ENCODE data around the gene NELFA. TPM values are rescaled to one million over a fixed set of nuclear protein-coding genes. Genes with fewer than 3 reads are reported as not detected.

Gene NELFA
- total and polyA plus RNA-seq, 10 of the 15 experiments (the other 5 are each of a cell fraction or from before 2014, with no cell fraction given): 0.39 to 38.6 (median 16.7) TPM

DNA sequence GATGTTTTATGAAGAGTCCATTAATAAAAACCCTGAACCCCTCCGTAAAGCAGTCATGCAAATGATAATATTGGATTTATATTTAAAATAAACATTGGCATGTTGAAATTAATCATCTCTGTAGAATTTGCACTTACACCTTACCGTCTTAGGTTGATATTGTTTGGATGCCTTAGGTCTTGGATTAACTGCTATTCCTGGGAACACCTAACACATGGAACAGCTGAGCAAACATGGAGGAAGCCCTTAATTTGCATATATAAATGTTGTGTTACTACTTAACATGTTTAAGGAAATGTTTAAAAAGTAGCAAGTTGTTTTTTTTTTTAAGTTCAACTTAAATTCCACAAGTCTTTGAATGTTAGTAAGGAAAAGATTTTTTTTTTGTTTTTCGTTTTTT lies 75.1 kb downstream of the NELFA start:
- no peak overlapping the region for H3K4me2 ChIP-seq (ENCODE audit: control insufficient read depth, insufficient read depth)
- H4K20me1 ChIP-seq (ENCODE audit: control insufficient read depth, insufficient read depth): no peaks in the 10 kb centered on the region
- intact Hi-C loops (cut with micrococcal nuclease; ENCODE audit: unreplicated experiment): no loop called here
- H3K36me3 ChIP-seq (ENCODE audit: control insufficient read depth in 2 of 2, insufficient read depth in 2 of 2, low read length in 1 of 2): peaks cover 16 to 32% of the 10 kb centered on the region in 2 experiments
- FAIRE-seq (no peak), DNase-seq (ENCODE audit: low read depth, low spot score) (no peak), ATAC-seq (no peak)
- no peak overlapping the region for H3K27ac ChIP-seq (ENCODE audit: control insufficient read depth, insufficient read depth)
- no TSS peak for BruUV-seq (replicated peaks)
- H3K27me3 ChIP-seq (replicated peaks in 1 of 2; ENCODE audit: control insufficient read depth in 2 of 2, insufficient read depth in 2 of 2, low read length in 1 of 2): no peaks in the 10 kb centered on the region
- TF ChIP-seq STAT1 (conservative IDR thresholded peaks at IDR 0.05) (no peak), EZH2 (IDR thresholded peaks at IDR 0.05; ENCODE audit: borderline replicate concordance, control insufficient read depth, low read depth, low read length) (no peak), POLR2AphosphoS5 (IDR thresholded peaks at IDR 0.05; ENCODE audit: low read length) (no peak), JUNB (IDR thresholded peaks at IDR 0.05) (no peak), RCOR1 (conservative IDR thresholded peaks at IDR 0.05; ENCODE audit: low read depth, low read length) (no peak), IKZF2 (IDR thresholded peaks at IDR 0.05) (no peak), SIX5 (IDR thresholded peaks at IDR 0.05; ENCODE audit: low read depth, low read length, severe bottlenecking) (no peak), NR2C1 (IDR thresholded peaks at IDR 0.05) (no peak), NFYB (IDR thresholded peaks at IDR 0.05; ENCODE audit: insufficient read depth, low read depth, low read length) (no peak), CHD1 (IDR thresholded peaks at IDR 0.05; ENCODE audit: low read depth, low read length) (no peak), NR2C2 (IDR thresholded peaks at IDR 0.05; ENCODE audit: borderline replicate concordance, control insufficient read depth, insufficient read length, low read depth) (no peak), EED (IDR thresholded peaks at IDR 0.05; ENCODE audit: low read depth) (no peak), RUNX3 (IDR thresholded peaks at IDR 0.05; ENCODE audit: low read length) (no peak), EGR1 (IDR thresholded peaks at IDR 0.05; ENCODE audit: borderline replicate concordance in 1 of 2, low read depth in 2 of 2, low read length in 2 of 2) (no peak), BRCA1 (IDR thresholded peaks at IDR 0.05; ENCODE audit: low read depth, low read length) (no peak), ELK1 (IDR thresholded peaks at IDR 0.05; ENCODE audit: low read depth, low read length) (no peak), ZSCAN29 (IDR thresholded peaks at IDR 0.05) (no peak), PRDM15 (CRISPR knock-in tag; IDR thresholded peaks at IDR 0.05) (no peak)
- TF ChIP-seq, protein P1, sequence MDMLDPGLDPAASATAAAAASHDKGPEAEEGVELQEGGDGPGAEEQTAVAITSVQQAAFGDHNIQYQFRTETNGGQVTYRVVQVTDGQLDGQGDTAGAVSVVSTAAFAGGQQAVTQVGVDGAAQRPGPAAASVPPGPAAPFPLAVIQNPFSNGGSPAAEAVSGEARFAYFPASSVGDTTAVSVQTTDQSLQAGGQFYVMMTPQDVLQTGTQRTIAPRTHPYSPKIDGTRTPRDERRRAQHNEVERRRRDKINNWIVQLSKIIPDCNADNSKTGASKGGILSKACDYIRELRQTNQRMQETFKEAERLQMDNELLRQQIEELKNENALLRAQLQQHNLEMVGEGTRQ (IDR thresholded peaks at IDR 0.05; ENCODE audit: borderline replicate concordance, low read depth, low read length): no peak
- TF ChIP-seq, protein P2, sequence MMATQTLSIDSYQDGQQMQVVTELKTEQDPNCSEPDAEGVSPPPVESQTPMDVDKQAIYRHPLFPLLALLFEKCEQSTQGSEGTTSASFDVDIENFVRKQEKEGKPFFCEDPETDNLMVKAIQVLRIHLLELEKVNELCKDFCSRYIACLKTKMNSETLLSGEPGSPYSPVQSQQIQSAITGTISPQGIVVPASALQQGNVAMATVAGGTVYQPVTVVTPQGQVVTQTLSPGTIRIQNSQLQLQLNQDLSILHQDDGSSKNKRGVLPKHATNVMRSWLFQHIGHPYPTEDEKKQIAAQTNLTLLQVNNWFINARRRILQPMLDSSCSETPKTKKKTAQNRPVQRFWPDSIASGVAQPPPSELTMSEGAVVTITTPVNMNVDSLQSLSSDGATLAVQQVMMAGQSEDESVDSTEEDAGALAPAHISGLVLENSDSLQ (IDR thresholded peaks at IDR 0.05): no peak
- H3K79me2 ChIP-seq (ENCODE audit: control insufficient read depth, insufficient read depth, low read length): no peaks in the 10 kb centered on the region
- 89% methylated on average over 3 of the region's 3 CpGs for WGBS (ENCODE audit: insufficient coverage, insufficient replicate concordance, low lambda C conversion rate, missing lambda C conversion rate)
- ChIA-PET SMC1A (ENCODE audit: uncharacterized antibody, unreplicated experiment) (no interaction called here), RAD21 (ENCODE audit: unreplicated experiment) (no interaction called here), POLR2A (no interaction called here), CTCF (no interaction called here)
- in situ Hi-C loops (cut with MboI): no loop called here
- no peaks in the 10 kb centered on the region for H3K9me3 ChIP-seq (replicated peaks; ENCODE audit: control insufficient read depth, insufficient read depth, low read length)
- H2AFZ ChIP-seq (ENCODE audit: control insufficient read depth, low read depth, low read length): no peak overlapping the region
- no peaks in the 10 kb centered on the region for H3K4me1 ChIP-seq (ENCODE audit: control insufficient read depth, insufficient read depth, low read length)
- no peak overlapping the region for H3K9ac ChIP-seq (ENCODE audit: control insufficient read depth, insufficient read depth, low read length)
- no peak overlapping the region for H3K4me3 ChIP-seq

Data from GM12878 (cell line).